GM23248 (cell line): ENCODE results near the gene CDC42EP4. TPM values are rescaled to one million over a fixed set of nuclear protein-coding genes. Genes with fewer than 3 reads are reported as not detected.
"Not testable (repeated sequence)": the region's sequence is repeated elsewhere in the genome, so short reads cannot be mapped to it uniquely, and the experiment has no call there.

Experiments
- DNase-seq: peaks from one replicate; pipeline ENCODE4 v3.0.0-alpha.2; 2015
- H2AFZ ChIP-seq: fragments of 200-600 bp; sonication (generic); 2 replicates; pipeline ENCODE4 v1.6.1; 2016; ENCODE audit warnings: antibody characterized with exemption
- H3F3A ChIP-seq: fragments of 200-600 bp; sonication (generic); 2 replicates; pipeline ENCODE4 v1.6.1; 2016; ENCODE audit warnings: mild to moderate bottlenecking, antibody characterized with exemption, mixed run types; ENCODE audit not compliant: insufficient read depth
- H3K27ac ChIP-seq: fragments of 200-600 bp; sonication (generic); 2 replicates; pipeline ENCODE4 v1.5.1; 2016; ENCODE audit warnings: mild to moderate bottlenecking
- H3K27me3 ChIP-seq: fragments of 200-600 bp; sonication (generic); replicated peaks from 2 replicates; pipeline ENCODE4 v1.6.1; 2016; ENCODE audit warnings: mild to moderate bottlenecking; ENCODE audit not compliant: insufficient read depth
- H3K36me3 ChIP-seq: fragments of 200-600 bp; sonication (generic); 2 replicates; pipeline ENCODE4 v1.6.1; 2016; ENCODE audit warnings: low read depth, mild to moderate bottlenecking
- H3K4me1 ChIP-seq: fragments of 200-600 bp; sonication (generic); 2 replicates; pipeline ENCODE4 v1.6.1; 2016; ENCODE audit warnings: mild to moderate bottlenecking; ENCODE audit not compliant: insufficient read depth
- H3K4me2 ChIP-seq: fragments of 200-600 bp; sonication (generic); one replicate; pipeline ENCODE4 v1.6.1; 2016; ENCODE audit warnings: mild to moderate bottlenecking; ENCODE audit not compliant: unreplicated experiment
- H3K4me3 ChIP-seq: fragments of 200-600 bp; sonication (generic); 2 replicates; pipeline ENCODE4 v1.5.1; 2016; ENCODE audit warnings: mild to moderate bottlenecking
- H3K79me2 ChIP-seq: fragments of 200-600 bp; sonication (generic); 2 replicates; pipeline ENCODE4 v1.6.1; 2016; ENCODE audit warnings: mild to moderate bottlenecking; ENCODE audit not compliant: insufficient read depth
- H3K9ac ChIP-seq: fragments of 200-600 bp; sonication (generic); 2 replicates; pipeline ENCODE4 v1.6.1; 2016; ENCODE audit warnings: mild to moderate bottlenecking
- H3K9me2 ChIP-seq: fragments of 200-600 bp; sonication (generic); 2 replicates; pipeline ENCODE4 v1.6.1; 2016; ENCODE audit warnings: mixed run types, mild to moderate bottlenecking, moderate library complexity; ENCODE audit not compliant: insufficient read depth
- H3K9me3 ChIP-seq: fragments of 200-600 bp; sonication (generic); one replicate; pipeline ENCODE4 v1.6.1; 2017; ENCODE audit warnings: low read depth
- H4K20me1 ChIP-seq: fragments of 200-600 bp; sonication (generic); 2 replicates; pipeline ENCODE4 v1.6.0; 2016; ENCODE audit not compliant: insufficient read depth
- EZH2 ChIP-seq: fragments of 200-600 bp; sonication (generic); IDR thresholded peaks from 2 replicates; pipeline ENCODE4 v1.6.1; 2018; ENCODE audit warnings: antibody characterized with exemption, mild to moderate bottlenecking; ENCODE audit not compliant: insufficient read depth, poor library complexity, severe bottlenecking
- EZH2phosphoT487 ChIP-seq: fragments of 200-600 bp; sonication (generic); IDR thresholded peaks from 2 replicates; pipeline ENCODE4 v1.6.1; 2018; ENCODE audit warnings: antibody characterized with exemption, moderate library complexity, mild to moderate bottlenecking, low read depth; ENCODE audit not compliant: insufficient read depth
- WGBS, 2 experiments: methylation state at CpG; one replicate each; pipeline ENCODE4 v1.1.6; 2015 to 2017; ENCODE audit warnings: low lambda C conversion rate in 2 of 2, low coverage in 1 of 2; ENCODE audit errors: missing lambda C conversion rate in 2 of 2; 5-methylcytosine and 5-hydroxymethylcytosine counted together
- in situ Hi-C: fragments of 300-500 bp; cut with MboI; formaldehyde crosslinking; loops from 2 replicates; pipeline ENCODE4 v1.15.0; 2020
- polyA plus RNA-seq: library from polyadenylated mRNA; unstranded; fragments of >200 nt; fragmentation: Nextera tagmentation; extraction: Ambion mirVana; gene quantifications from 2 replicates; pipeline ENCODE4 v1.2.1, GENCODE V29; 2016
- total RNA-seq: library from RNA; depleted of rRNA; stranded (reverse); fragments of >200 nt; shearing (Covaris generic); gene quantifications from 2 replicates; pipeline ENCODE4 v1.2.3, GENCODE V29; 2014

CDC42EP4 gene
- total and polyA plus RNA-seq, 2 experiments from 2014 or later, result 31.2 to 34.6 TPM

DNA sequence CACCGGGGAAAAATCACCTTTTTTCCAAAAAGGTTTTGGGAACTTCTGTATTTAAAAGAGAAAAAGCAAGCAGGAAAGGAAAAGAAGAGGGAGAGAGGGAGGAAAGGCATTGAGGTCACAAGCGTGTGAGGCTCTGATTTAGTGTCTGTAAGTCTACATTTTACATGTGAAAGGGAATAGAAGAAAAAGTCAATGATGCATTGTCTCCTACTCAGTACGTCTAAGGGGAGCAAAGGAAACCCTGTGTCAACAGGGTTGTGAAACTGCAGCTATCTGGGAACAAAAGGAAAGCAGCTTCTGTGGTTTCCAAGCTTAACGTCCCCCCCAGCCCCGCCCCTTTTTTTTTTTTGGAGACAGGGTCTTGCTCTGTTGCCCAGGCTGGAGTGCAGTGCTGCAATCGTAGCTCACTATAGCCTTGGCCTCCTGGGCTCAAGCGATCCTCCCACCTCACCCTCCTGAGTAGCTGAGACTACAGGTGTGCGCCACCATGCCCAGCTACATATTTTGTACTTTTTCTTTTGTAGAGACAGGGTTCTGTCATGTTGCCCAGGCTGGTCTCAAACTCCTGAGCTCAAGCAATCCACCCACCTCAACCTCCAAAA, 1.8 kb upstream of the CDC42EP4 start:
- no peak overlapping the region for H3K4me2 ChIP-seq
- WGBS, 2 experiments, result 87 to 90% methylated on average over 8 of the region's 8 CpGs
- H4K20me1 ChIP-seq, result no peaks in the 10 kb centered on the region
- no peak overlapping the region for H3K9ac ChIP-seq
- H3K9me3 ChIP-seq, result no peaks in the 10 kb centered on the region
- in situ Hi-C loops, result no loop called here
- TF ChIP-seq EZH2phosphoT487 (no peak), EZH2 (no peak)
- peaks cover 24% of the 10 kb centered on the region for H3K4me1 ChIP-seq
- no peaks in the 10 kb centered on the region for H3K9me2 ChIP-seq
- H3K36me3 ChIP-seq, result no peaks in the 10 kb centered on the region
- H3K27ac ChIP-seq, result no peak overlapping the region
- H3K4me3 ChIP-seq, result no peak overlapping the region
- no peaks in the 10 kb centered on the region for H3K27me3 ChIP-seq
- H2AFZ ChIP-seq, result no peak overlapping the region
- H3F3A ChIP-seq, result peaks cover 6% of the 10 kb centered on the region
- H3K79me2 ChIP-seq, result peaks cover 19% of the 10 kb centered on the region
- DNase-seq, result no peak

DNA sequence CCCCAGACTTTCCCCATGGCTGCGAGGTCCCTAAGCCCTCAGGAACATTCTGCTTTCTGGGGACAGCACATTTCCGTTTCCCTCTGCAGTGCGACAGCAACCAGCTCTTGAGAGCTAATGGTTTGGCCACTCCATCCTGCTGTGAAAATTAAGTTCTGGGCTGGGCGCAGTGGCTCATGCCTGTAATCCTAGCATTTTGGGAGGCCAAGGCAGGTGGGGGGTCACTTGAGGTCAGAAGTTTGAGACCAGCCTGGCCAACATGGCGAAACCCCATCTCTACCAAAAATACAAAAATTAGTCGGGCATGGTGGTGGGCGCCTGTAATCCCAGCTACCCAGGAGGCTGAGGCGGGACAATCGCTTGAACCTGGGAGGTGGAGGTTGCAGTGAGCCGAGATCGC, 1.1 kb upstream of the CDC42EP4 start:
- WGBS, 2 experiments, result 88 to 96% methylated on average over 10 to 11 of the region's 11 CpGs
- peak overlapping the region; percentile 94; the same call in 1 of the 2 replicates for H2AFZ ChIP-seq
- H3K4me2 ChIP-seq, H4K20me1 ChIP-seq, H3K27ac ChIP-seq, DNase-seq, H3K9me3 ChIP-seq, H3K27me3 ChIP-seq, H3F3A ChIP-seq, H3K4me3 ChIP-seq, H3K9me2 ChIP-seq, H3K36me3 ChIP-seq, H3K9ac ChIP-seq, in situ Hi-C loops: not testable (repeated sequence)
- H3K4me1 ChIP-seq, result peaks cover 31% of the 10 kb centered on the region
- peaks cover 26% of the 10 kb centered on the region for H3K79me2 ChIP-seq

DNA sequence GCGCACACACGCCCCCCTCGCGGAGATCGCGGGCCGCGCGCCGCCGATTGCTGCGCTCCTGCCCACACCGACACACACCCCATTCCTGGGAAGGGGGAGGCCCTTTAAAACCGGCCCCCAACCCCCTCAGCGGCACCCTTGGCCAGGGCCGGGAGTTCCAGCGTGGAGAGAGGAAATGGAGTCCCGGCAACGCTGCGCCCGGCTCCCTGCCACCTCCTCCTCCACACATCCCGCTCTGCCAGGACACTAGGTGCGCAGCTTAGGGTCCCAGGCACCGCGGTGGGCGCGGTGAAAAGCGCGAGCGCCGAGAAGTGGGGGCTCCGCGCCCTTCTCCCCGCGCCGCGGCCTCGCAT, 397 bp downstream of the CDC42EP4 start:
- H3K36me3 ChIP-seq, result no peaks in the 10 kb centered on the region
- in situ Hi-C loops, result no loop called here
- no peaks in the 10 kb centered on the region for H4K20me1 ChIP-seq
- H3K4me1 ChIP-seq, result peaks cover 33% of the 10 kb centered on the region
- H2AFZ ChIP-seq, result peak overlapping the region; percentile 75
- WGBS, 2 experiments, result 1 to 3% methylated on average over 28 to 35 of the region's 38 CpGs
- no peak for DNase-seq
- TF ChIP-seq EZH2, result no peak
- TF ChIP-seq EZH2phosphoT487, result no peak
- H3K9me2 ChIP-seq, result no peaks in the 10 kb centered on the region
- H3K27me3 ChIP-seq, result no peaks in the 10 kb centered on the region
- H3K4me2 ChIP-seq, result peak overlapping the region; percentile 90
- H3K27ac ChIP-seq, result peak overlapping the region; percentile 93
- H3K4me3 ChIP-seq, result peak overlapping the region; percentile 92
- peaks cover 41% of the 10 kb centered on the region for H3K79me2 ChIP-seq
- H3K9me3 ChIP-seq, result no peaks in the 10 kb centered on the region
- H3F3A ChIP-seq, result peaks cover 12% of the 10 kb centered on the region
- peak overlapping the region; percentile 98 for H3K9ac ChIP-seq

DNA sequence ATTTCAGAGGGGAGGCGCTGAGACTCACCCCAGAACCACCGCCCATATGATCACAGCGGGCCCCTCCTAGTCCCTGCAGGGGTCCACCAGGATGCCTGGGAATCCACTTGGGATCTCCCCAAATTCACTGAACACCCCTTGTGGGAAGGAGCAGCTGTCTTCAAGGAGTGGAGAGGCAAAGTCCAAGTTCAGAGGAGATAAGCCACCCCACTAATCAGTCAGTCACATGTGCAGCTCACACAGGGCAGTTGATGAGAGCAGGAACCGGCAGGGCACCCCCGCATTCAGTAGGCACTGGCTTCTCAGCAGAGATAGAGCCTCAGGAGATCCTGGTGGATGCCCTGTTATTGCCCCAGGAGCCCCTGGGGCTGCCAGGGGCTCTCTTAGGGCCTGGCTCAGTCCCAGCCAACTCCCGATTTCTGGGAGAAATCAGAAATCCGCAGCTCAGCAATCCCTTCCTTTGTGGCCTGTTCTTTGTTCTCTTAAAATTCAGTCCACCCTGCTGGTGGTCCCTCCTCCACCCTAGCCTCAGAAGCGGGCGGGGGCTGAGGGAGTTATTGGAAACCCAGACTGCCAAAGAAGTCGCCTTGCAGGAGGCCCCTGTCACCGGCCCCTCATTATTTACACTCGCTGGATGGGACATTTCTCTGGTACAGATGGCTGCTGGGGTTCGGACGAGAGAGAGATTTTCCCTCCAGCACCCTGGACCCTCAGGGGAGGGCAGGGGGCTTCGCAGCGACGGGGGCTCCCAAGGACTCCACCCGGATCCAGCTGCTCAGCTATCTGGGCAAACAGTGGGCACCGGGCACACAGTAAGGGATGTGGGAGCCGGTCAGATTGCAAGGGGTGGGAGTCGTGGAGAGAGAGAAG, 1.8 kb downstream of the CDC42EP4 start:
- no peaks in the 10 kb centered on the region for H3K9me2 ChIP-seq
- DNase-seq, result peak; percentile 58
- in situ Hi-C loops, result no loop called here
- H3K79me2 ChIP-seq, result peaks cover 53% of the 10 kb centered on the region
- no peaks in the 10 kb centered on the region for H3K27me3 ChIP-seq
- H3K4me3 ChIP-seq, result peak overlapping the region; percentile 92
- H3K9ac ChIP-seq, result peak overlapping the region; percentile 98
- WGBS, 2 experiments, result 3% methylated on average over 20 to 21 of the region's 21 CpGs
- no peaks in the 10 kb centered on the region for H4K20me1 ChIP-seq
- peak overlapping the region; percentile 75 for H2AFZ ChIP-seq
- peaks cover 44% of the 10 kb centered on the region for H3K4me1 ChIP-seq
- H3K27ac ChIP-seq, result peak overlapping the region; percentile 93
- H3K36me3 ChIP-seq, result no peaks in the 10 kb centered on the region
- H3K4me2 ChIP-seq, result peak overlapping the region; percentile 90
- TF ChIP-seq EZH2, result no peak
- H3K9me3 ChIP-seq, result no peaks in the 10 kb centered on the region
- peaks cover 24% of the 10 kb centered on the region for H3F3A ChIP-seq

DNA sequence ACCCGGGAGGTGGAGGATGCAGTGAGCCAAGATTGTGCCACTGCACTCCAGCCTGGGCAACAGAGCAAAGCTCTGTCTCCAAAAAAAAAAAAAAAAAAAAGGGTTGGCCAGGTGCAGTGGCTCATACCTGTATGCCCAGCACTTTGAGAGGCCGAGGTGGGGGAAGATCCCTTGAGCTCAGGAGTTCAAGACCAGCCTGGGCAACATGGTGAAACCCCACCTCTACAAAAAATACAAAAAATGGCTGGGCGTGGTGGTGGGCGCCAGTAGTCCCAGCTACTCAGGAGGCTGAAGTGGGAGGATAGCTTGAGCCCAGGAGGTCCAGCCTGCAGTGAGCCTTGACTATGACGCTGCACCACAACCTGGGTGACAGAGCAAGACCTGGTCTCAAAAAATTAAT, 2.8 kb downstream of the CDC42EP4 start:
- H3K4me1 ChIP-seq, result peaks cover 54% of the 10 kb centered on the region
- in situ Hi-C loops, H2AFZ ChIP-seq, H4K20me1 ChIP-seq, DNase-seq, H3K36me3 ChIP-seq, H3K9me3 ChIP-seq, H3K27ac ChIP-seq, H3K27me3 ChIP-seq, H3K9me2 ChIP-seq: not testable (repeated sequence)
- H3K4me2 ChIP-seq, result peak overlapping the region; percentile 90
- H3K4me3 ChIP-seq, result peak overlapping the region; percentile 92
- H3F3A ChIP-seq, result peaks cover 28% of the 10 kb centered on the region
- peaks cover 53% of the 10 kb centered on the region for H3K79me2 ChIP-seq
- 75 to 82% methylated on average over 5 of the region's 5 CpGs for WGBS, 2 experiments
- peak overlapping the region; percentile 98 for H3K9ac ChIP-seq
